Omental fat pad (tissue), 4 donors: ENCODE measurements around the gene PRLHR. TPM values are rescaled to one million over a fixed set of nuclear protein-coding genes. Genes with fewer than 3 reads are reported as not detected.

Experiments
- ATAC-seq: fragments of 150-250 bp; one replicate; pipeline ENCODE4 v1.9.1; 2016; ENCODE audit warnings: mild to moderate bottlenecking, moderate library complexity; ENCODE audit not compliant: low FRiP score
- DNase-seq: peaks from one replicate; pipeline ENCODE4 v3.0.0-alpha.2; 2019; ENCODE audit warnings: low spot score
- total RNA-seq, 4 donors: library from RNA; depleted of rRNA; stranded (reverse); fragments of >200 nt; gene quantifications; one replicate each; pipeline ENCODE4 v1.1.0, GENCODE V29; 2016
- TF ChIP-seq, protein P1 (sequence below), 3 donors: fragments of 450-650 bp; IDR thresholded peaks; one replicate each; pipeline ENCODE4 v1.5.1; 2016 to 2017; ENCODE audit warnings: antibody characterized with exemption in 3 of 3, mild to moderate bottlenecking in 3 of 3, moderate library complexity in 2 of 3

PRLHR gene
- total RNA-seq, 4 donors from 2014 or later = not detected

DNA sequence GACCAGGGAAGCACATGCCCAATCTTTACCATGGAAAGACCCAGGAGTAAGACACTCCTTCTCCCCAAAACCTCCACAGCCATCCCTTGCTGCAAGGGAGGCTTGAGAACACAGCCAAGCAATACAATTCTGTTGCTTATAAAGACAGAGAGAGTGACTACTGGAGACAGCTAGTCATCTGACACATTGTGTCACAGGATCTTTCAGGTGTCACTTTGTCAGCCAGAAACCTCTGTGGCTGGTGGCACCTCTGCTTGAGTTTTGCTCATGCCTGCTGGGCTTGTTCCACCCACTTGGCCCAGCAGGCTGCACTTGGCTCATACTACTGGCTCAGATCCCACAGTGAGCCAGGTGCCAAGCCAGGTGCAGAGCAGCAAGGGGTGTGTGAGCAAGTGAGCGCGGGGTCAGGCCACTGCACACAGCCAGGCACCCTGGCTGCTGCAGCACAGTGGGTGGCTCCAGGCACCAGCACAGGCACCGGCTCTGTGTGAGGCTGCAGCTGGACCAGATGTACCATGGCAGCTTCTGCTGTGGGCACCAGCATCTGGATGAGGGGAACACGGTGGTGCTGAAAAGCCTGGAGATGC is 12.4 kb upstream of the PRLHR start:
- TF ChIP-seq, protein P1, sequence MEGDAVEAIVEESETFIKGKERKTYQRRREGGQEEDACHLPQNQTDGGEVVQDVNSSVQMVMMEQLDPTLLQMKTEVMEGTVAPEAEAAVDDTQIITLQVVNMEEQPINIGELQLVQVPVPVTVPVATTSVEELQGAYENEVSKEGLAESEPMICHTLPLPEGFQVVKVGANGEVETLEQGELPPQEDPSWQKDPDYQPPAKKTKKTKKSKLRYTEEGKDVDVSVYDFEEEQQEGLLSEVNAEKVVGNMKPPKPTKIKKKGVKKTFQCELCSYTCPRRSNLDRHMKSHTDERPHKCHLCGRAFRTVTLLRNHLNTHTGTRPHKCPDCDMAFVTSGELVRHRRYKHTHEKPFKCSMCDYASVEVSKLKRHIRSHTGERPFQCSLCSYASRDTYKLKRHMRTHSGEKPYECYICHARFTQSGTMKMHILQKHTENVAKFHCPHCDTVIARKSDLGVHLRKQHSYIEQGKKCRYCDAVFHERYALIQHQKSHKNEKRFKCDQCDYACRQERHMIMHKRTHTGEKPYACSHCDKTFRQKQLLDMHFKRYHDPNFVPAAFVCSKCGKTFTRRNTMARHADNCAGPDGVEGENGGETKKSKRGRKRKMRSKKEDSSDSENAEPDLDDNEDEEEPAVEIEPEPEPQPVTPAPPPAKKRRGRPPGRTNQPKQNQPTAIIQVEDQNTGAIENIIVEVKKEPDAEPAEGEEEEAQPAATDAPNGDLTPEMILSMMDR (IDR thresholded peaks at IDR 0.05) = no peak
- ATAC-seq = no peak
- DNase-seq = no peak

DNA sequence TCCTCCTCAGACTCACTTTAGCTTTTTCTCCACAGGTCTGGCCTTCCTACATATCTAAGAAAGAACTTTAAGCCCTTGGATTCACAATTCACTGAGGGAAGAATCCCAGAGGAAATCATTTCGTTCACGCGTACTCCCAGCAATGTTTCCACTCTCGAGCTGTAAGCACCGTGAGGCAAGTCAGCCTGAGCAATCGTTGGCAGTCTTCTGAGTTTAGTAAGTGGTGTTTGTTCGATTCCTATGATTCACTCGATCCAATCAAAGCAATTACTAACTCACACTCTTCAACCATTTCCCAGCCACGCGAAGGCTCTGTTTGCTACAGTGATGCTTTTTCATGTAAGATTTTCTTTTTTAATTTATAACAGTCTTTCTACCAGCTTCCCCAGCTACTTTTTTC is 10.2 kb upstream of the PRLHR start:
- DNase-seq = no peak
- TF ChIP-seq, protein P1 (IDR thresholded peaks at IDR 0.05) = no peak
- ATAC-seq = no peak

DNA sequence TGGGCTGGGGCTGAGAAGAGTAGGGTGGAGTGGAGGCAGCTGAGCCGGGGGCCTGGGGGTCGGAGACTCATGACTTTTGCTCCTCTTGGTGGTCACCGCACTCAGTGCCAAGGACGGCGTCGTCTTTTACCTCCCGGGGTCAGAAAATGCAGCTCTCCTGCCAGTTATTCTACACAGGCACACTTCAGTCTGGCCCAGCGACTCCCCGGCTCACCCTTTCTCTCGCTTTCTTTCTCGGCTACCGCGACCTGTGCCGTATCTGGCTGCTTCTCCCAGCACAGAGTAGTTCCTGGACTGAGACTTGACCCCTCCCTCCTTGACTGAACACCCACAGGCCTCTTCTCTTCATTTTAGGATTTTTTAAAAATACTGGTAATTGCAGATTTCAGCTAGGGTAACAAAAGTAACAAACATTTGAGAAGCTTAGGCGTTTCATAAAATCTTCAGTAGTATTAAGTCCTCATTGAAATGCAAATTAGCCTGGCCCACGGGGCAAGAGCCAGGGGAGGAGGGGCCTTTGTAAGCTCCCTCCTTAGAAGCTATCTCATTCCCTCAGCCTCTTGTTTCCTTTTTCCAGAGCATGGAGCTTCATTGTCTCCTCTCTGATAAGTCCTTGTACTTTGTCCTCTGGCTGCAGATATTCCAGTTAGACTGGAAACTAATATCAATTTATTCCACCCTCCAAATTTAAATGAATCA is 1.1 kb upstream of the PRLHR start:
- no peak for ATAC-seq
- no peak for DNase-seq
- TF ChIP-seq, protein P1 (IDR thresholded peaks at IDR 0.05) = no peak

DNA sequence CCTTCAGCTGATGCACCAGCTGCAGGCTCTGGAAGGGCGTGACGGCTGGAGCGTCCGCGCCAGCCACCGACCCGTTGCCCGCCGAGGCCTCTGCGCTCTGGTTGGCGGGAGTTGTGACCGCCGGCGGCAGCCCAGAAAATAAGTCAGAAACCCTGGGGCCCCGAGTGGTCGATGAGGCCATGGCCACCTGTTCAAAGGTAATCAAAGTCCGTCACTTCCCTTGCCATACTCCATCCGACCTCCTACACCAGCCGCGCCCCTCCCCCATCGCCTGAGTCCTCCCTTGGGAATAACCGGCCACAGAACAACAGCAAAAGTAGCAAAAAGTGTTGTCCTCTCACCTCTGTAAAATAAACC is 406 bp downstream of the PRLHR start:
- DNase-seq (no peak), ATAC-seq (no peak)
- TF ChIP-seq, protein P1 (IDR thresholded peaks at IDR 0.05) = no peak

DNA sequence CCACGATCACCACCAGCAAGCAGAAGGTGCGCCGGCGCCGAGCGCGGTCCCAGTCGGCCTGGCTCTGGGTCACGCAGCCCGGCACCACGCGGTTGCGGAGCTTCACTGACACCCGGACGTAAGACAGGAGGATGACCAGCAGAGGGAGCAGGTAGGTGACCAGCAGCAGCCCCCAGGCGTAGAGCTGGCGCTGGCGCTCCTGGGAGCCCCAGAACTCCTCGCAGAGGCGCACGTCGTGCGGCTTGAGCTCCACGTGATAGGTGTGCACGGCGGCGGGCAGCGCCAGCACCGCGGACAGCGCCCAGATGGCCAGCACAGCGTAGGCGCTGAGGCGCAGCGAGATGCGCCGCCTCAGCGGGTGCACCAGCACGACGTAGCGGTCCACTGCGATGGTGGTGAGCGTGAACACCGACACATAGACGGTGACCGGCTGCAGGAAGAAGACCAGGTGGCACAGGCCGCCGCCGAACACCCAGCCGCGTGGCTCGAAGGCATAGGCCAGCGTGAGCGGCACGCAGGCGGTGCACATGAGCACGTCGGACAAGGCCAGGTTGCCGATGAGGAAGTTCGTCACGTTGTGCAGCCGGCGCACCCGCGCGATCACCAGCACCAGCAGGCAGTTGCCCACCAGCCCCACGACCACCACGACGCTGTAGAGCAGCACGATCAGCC is 920 bp downstream of the PRLHR start:
- ATAC-seq (peak; percentile 41), DNase-seq (no peak)
- TF ChIP-seq, protein P1 (IDR thresholded peaks at IDR 0.05) = no peak

DNA sequence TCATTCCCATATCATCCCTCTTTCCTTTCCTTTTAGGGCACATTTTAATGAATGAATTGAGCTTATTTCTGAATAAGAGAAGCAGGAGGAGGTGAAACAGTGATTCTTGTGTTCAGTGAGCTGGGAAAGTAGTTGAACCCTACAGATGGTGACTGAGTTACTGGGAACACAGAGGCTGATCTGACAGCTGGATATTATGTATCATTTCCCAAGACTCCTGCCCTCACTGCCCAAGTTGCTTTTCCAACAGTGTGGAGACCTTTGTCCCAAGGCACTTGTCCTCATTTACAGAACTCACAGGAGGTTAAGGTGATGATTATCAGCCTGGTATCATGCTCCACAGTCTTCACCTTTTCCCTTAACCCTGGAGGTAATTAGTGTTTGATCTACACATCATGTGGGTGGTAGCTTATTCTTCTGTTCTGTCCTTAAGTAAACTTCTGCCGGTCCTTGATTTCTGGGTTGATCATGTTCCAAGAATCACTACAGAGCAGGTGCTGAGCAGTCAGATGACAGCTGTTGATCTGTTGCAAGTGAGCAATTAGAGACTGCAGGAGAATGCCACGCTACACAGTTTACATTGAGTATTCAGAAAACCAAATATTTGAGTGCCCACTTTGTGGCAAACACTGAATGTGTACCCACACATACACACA is 2.6 kb downstream of the PRLHR start:
- TF ChIP-seq, protein P1 (IDR thresholded peaks at IDR 0.05) = no peak
- DNase-seq (no peak), ATAC-seq (no peak)
